Measurements from ENCODE around the gene NEMP2.

The NEMP2 gene

GRCh38 chr2:190538201-190538600 lies 3.7 kb upstream of the NEMP2 start:
- Mint-ChIP-seq H3K27ac (no peak overlapping the region), H3K36me3 (ENCODE audit: low read depth) (peaks cover 67% of the 10 kb centered on the region), H3K9me3 (peaks cover 59% of the 10 kb centered on the region), H3K27me3 (no peaks in the 10 kb centered on the region), H3K4me3 (no peak overlapping the region), H3K4me1 (peaks cover 26% of the 10 kb centered on the region)
- no peak for DNase-seq
- ATAC-seq: no peak

- peaks cover 67% of the 10 kb centered on the region for H3K36me3 Mint-ChIP-seq (ENCODE audit: low read depth)
- no peak overlapping the region for H3K27ac Mint-ChIP-seq
These were observed 3.2 kb upstream of the NEMP2 start for GRCh38 chr2:190537765-190538164.

GRCh38 chr2:190535586-190535985 lies 1.1 kb upstream of the NEMP2 start:
- H3K27me3 Mint-ChIP-seq: no peaks in the 10 kb centered on the region

More at GRCh38 chr2:190537765-190538164, 3.2 kb upstream of the NEMP2 start:
- H3K4me3 Mint-ChIP-seq: no peak overlapping the region
- DNase-seq: no peak
- no peaks in the 10 kb centered on the region for H3K27me3 Mint-ChIP-seq
- no peak for ATAC-seq
- H3K9me3 Mint-ChIP-seq: peaks cover 56% of the 10 kb centered on the region
- peaks cover 30% of the 10 kb centered on the region for H3K4me1 Mint-ChIP-seq

DNA sequence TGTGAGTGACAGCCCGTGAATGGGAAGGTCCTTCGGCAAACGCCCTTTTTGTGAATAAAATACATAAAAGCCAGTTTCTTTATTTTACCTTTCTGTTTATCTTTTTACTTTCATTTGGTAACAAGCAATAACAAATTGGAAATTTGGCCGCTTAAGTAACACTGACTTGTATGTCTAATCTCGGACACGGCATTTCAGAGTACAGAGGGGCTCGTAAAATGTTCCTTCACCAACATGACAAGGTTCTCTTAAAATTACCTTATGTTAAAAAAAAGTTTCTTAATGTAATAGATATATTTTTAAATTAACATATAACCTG lies 558 bp upstream of the NEMP2 start:
- peaks cover 34% of the 10 kb centered on the region for H3K9me3 Mint-ChIP-seq
- H3K27me3 Mint-ChIP-seq: no peaks in the 10 kb centered on the region
- peak overlapping the region; percentile 91 for H3K27ac Mint-ChIP-seq
- H3K4me1 Mint-ChIP-seq: peaks cover 55% of the 10 kb centered on the region
- peaks cover 47% of the 10 kb centered on the region for H3K36me3 Mint-ChIP-seq (ENCODE audit: low read depth)
- ATAC-seq: no peak
- peak overlapping the region; percentile 96 for H3K4me3 Mint-ChIP-seq
- no peak for DNase-seq

More at GRCh38 chr2:190535586-190535985, 1.1 kb upstream of the NEMP2 start:
- peak overlapping the region; percentile 91 for H3K27ac Mint-ChIP-seq
- H3K4me1 Mint-ChIP-seq: peaks cover 50% of the 10 kb centered on the region
- no peak for DNase-seq
- ATAC-seq: no peak
- peaks cover 36% of the 10 kb centered on the region for H3K9me3 Mint-ChIP-seq
- peak overlapping the region; percentile 96 for H3K4me3 Mint-ChIP-seq
- peaks cover 52% of the 10 kb centered on the region for H3K36me3 Mint-ChIP-seq (ENCODE audit: low read depth)

DNA sequence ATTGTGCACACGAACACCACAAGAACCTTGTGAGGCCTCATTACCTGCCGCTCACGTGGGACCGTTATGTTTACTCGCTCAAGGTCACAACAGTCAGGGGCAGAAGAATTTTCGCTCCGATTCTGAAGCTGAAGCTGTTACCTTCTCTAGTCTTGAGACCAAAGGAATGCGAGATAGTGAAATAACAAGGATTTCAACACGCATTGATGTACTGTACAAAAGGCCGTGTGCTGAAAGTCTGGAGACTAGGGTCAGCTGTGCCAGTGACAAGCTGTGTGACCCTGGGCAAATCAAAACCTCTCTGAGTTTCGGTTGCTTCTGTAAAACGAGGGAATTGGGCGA lies 583 bp downstream of the NEMP2 start:
- Mint-ChIP-seq H3K4me3 (peak overlapping the region; percentile 96), H3K27me3 (no peaks in the 10 kb centered on the region), H3K9me3 (peaks cover 22% of the 10 kb centered on the region), H3K27ac (peak overlapping the region; percentile 99), H3K36me3 (ENCODE audit: low read depth) (peaks cover 40% of the 10 kb centered on the region), H3K4me1 (peaks cover 65% of the 10 kb centered on the region)
- no peak for DNase-seq
- ATAC-seq: no peak

DNA sequence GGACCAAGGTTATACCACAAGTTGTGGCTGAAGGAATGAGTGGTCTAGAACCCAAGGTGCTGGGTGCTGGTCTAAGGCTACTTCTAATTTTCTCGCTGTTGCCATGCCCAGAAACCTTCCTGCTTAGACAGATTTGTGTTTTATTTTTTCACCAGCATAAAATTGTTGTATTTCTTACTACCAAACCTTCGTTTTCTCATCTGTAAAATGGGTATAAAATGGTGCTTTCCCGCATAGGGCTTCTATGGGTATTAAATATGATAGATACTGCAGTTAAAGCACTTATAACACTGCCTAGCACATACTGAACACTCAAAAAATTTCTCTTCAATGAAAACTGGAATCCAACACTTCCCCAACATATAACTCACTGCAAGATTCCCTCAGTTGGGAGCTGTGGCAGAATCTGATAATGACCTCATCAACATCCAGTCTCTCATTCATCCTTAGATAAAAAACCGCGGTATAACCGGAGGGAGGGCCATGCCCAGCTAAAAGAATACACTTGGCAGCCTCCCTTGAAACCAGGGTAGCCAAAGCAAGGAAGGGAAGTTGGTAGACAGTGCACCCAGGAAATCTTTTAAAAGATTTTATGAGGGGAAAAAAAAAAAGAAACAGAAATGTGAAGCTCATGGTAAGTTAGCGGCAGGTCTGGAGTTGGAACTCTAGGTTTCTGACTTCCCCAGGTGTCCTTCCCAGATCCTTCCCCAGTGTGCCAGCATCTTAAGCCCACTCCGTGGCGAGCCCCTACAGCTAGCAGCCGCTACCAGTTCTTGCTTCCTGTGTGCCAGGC lies 1.2 kb downstream of the NEMP2 start:
- Mint-ChIP-seq H3K27me3 (no peaks in the 10 kb centered on the region), H3K4me3 (peak overlapping the region; percentile 96), H3K9me3 (peaks cover 17% of the 10 kb centered on the region), H3K36me3 (ENCODE audit: low read depth) (peaks cover 35% of the 10 kb centered on the region), H3K27ac (peak overlapping the region; percentile 99), H3K4me1 (peaks cover 69% of the 10 kb centered on the region)
- ATAC-seq (peak; percentile 29), DNase-seq (peak; percentile 38)

DNA sequence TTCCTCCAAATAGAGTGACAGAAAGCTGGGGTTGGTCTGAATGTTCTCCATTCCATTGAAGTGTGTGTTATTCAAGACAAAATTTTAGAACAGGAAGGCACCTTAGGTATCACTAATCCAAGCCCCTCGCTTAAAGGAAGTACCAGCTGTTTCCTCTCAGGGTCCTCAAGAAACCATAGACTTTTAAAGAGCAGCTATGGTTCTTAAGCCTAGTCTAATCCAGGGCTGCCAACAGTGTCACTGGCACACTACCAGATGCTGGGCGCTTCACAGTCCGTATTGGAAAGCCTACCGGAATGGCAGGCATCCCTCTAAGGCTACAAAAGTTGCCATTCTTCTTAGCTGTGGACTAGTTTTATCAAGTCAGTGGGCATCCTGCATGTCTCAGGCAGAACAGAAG lies 1.9 kb downstream of the NEMP2 start:
- peak overlapping the region; percentile 96 for H3K4me3 Mint-ChIP-seq
- DNase-seq (no peak), ATAC-seq (no peak)
- peaks cover 13% of the 10 kb centered on the region for H3K9me3 Mint-ChIP-seq
- peak overlapping the region; percentile 99 for H3K27ac Mint-ChIP-seq
- H3K4me1 Mint-ChIP-seq: peaks cover 73% of the 10 kb centered on the region
- no peaks in the 10 kb centered on the region for H3K27me3 Mint-ChIP-seq
- H3K36me3 Mint-ChIP-seq (ENCODE audit: low read depth): peaks cover 28% of the 10 kb centered on the region

DNA sequence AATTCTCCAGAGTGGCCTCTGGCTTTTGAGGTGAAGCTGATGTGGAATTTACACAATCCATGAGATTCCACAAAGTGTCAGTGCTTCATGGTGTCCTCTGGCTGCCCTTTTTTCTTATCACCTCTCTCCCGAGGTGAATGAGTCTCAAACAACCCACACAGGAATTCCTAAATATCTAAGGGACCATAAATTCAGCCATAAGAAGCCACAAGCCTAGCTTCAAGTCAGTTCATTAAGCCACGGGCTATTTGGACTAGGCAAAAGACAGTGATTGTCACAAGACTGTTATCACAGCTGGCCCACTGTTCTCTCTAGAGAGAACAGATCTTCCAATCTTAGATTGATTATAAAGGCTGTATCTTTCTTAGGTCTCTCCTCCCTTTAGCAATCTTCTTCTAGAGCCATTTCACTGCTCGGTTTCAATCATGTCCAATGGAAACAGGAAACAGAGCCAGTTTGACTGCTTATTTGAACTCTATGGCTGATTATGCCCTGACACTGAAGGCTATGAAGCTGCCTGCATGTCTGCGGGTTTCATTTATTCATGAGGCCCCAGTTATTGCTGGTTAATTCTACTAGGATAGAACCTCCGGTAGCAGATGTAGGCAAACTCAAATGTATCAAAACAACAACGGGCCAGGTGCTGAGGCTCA lies 4.1 kb downstream of the NEMP2 start:
- H3K4me3 Mint-ChIP-seq: no peak overlapping the region
- no peaks in the 10 kb centered on the region for H3K9me3 Mint-ChIP-seq
- no peaks in the 10 kb centered on the region for H3K27me3 Mint-ChIP-seq
- H3K27ac Mint-ChIP-seq: no peak overlapping the region
- DNase-seq: no peak
- peaks cover 11% of the 10 kb centered on the region for H3K36me3 Mint-ChIP-seq (ENCODE audit: low read depth)
- peaks cover 65% of the 10 kb centered on the region for H3K4me1 Mint-ChIP-seq
- ATAC-seq: no peak

GRCh38 chr2:190529486-190530247 lies 4.9 kb downstream of the NEMP2 start:
- DNase-seq (no peak), ATAC-seq (no peak)
- H3K27ac Mint-ChIP-seq: no peak overlapping the region
- H3K27me3 Mint-ChIP-seq: no peaks in the 10 kb centered on the region
- peaks cover 64% of the 10 kb centered on the region for H3K4me1 Mint-ChIP-seq
- H3K36me3 Mint-ChIP-seq (ENCODE audit: low read depth): peaks cover 11% of the 10 kb centered on the region
- H3K4me3 Mint-ChIP-seq: no peak overlapping the region
- no peaks in the 10 kb centered on the region for H3K9me3 Mint-ChIP-seq

- DNase-seq (no peak), ATAC-seq (no peak)
- Mint-ChIP-seq H3K36me3 (ENCODE audit: low read depth) (peaks cover 10% of the 10 kb centered on the region), H3K27me3 (no peaks in the 10 kb centered on the region), H3K9me3 (no peaks in the 10 kb centered on the region), H3K27ac (peak overlapping the region; percentile 35), H3K4me3 (no peak overlapping the region), H3K4me1 (peaks cover 58% of the 10 kb centered on the region)
These were observed 6.0 kb downstream of the NEMP2 start for GRCh38 chr2:190528521-190529001.

- Mint-ChIP-seq H3K4me1 (peaks cover 51% of the 10 kb centered on the region), H3K36me3 (ENCODE audit: low read depth) (peaks cover 10% of the 10 kb centered on the region), H3K9me3 (no peaks in the 10 kb centered on the region), H3K27ac (no peak overlapping the region), H3K27me3 (no peaks in the 10 kb centered on the region), H3K4me3 (no peak overlapping the region)
- no peak for ATAC-seq
- DNase-seq: no peak
These were observed 6.6 kb downstream of the NEMP2 start for GRCh38 chr2:190527918-190528317.

DNA sequence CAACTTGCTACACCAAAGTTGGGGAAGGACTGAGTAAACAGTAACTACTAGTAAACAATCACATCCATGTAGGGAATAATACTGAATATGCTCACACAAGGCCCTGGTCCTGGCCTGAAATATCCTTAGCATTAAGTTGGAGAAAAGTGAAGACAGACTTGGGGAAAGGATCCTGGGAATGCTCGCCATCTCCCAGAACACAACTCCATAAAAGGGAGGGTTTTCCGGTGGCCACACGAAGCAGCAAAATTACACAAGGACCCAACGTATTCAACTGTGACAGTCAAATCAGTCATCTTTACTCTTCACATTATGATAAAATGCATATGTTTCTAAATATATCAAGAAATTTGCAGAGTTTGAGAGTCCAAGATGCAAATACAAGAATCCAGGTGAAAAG lies 7.3 kb downstream of the NEMP2 start:
- DNase-seq (no peak), ATAC-seq (no peak)
- Mint-ChIP-seq H3K36me3 (ENCODE audit: low read depth) (peaks cover 15% of the 10 kb centered on the region), H3K9me3 (no peaks in the 10 kb centered on the region), H3K27me3 (no peaks in the 10 kb centered on the region), H3K4me3 (no peak overlapping the region), H3K27ac (no peak overlapping the region), H3K4me1 (peaks cover 44% of the 10 kb centered on the region)

DNA sequence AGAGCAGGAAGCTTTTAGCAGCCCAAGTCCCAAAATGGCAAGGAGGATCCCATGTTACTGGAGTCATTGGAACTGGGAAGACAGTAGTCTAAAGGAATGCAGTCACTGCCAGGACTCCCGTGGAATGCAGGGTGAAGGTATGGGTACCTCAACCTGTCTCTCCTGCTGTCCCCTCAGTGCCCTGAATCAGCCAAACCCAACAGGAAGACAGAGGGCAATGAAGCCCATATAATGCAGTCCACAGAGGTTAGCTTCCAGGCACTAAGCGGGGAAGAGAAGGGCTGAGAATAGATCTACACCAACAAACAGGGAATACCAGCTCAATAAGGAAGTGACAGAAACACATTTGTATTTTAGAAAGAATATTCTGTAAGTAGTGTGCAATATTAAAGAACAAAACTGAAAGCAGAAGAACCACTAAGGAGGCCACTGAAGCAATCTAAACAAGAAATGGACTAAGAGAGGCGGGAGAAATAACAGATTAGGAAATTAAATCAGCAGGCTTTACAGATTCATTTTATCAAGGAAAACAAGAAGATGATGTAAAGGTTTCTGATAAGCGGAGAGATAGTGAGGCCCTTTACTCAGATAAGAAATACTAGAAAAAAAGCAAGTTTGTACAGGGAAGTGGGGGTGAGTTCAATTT lies 8.3 kb downstream of the NEMP2 start:
- H3K27ac Mint-ChIP-seq: no peak overlapping the region
- H3K27me3 Mint-ChIP-seq: no peaks in the 10 kb centered on the region
- peaks cover 40% of the 10 kb centered on the region for H3K4me1 Mint-ChIP-seq
- no peaks in the 10 kb centered on the region for H3K9me3 Mint-ChIP-seq
- no peak for ATAC-seq
- DNase-seq: no peak
- no peak overlapping the region for H3K4me3 Mint-ChIP-seq
- peaks cover 19% of the 10 kb centered on the region for H3K36me3 Mint-ChIP-seq (ENCODE audit: low read depth)

- Mint-ChIP-seq H3K4me3 (no peak overlapping the region), H3K9me3 (no peaks in the 10 kb centered on the region), H3K27me3 (no peaks in the 10 kb centered on the region), H3K4me1 (peaks cover 40% of the 10 kb centered on the region), H3K36me3 (ENCODE audit: low read depth) (peaks cover 26% of the 10 kb centered on the region), H3K27ac (no peak overlapping the region)
- ATAC-seq: no peak
- DNase-seq: no peak
These were observed 9.6 kb downstream of the NEMP2 start for GRCh38 chr2:190524928-190525327.
